Nephron (organoid): ENCODE measurements around the gene NIPSNAP2.

Source experiments
- H3K27ac Mint-ChIP-seq, 3 experiments: 2 replicates each; pipeline ENCODE4 v1.8.0; 2020; ENCODE audit warnings: mixed read lengths in 3 of 3, mild to moderate bottlenecking in 2 of 3, moderate library complexity in 1 of 3
- H3K27me3 Mint-ChIP-seq: 2 replicates; pipeline ENCODE4 v1.8.0; 2021; ENCODE audit warnings: low read depth, mild to moderate bottlenecking, moderate library complexity, mixed read lengths
- H3K36me3 Mint-ChIP-seq: 2 replicates; pipeline ENCODE4 v1.8.0; 2020; ENCODE audit warnings: low read depth, mixed read lengths
- H3K4me1 Mint-ChIP-seq: 2 replicates; pipeline ENCODE4 v1.8.0; 2020; ENCODE audit warnings: mixed read lengths
- H3K4me3 Mint-ChIP-seq, 3 experiments: 2 replicates each; pipeline ENCODE4 v1.8.0; 2020; ENCODE audit warnings: mild to moderate bottlenecking in 3 of 3, mixed read lengths in 3 of 3, moderate library complexity in 2 of 3
- H3K9me3 Mint-ChIP-seq: 2 replicates; pipeline ENCODE4 v1.8.0; 2020; ENCODE audit warnings: mixed read lengths
- CTCF ChIP-seq, 3 experiments: fragments of 200-600 bp; sonication (generic); IDR thresholded peaks; one replicate each; pipeline ENCODE4 v1.5.0; 2021; ENCODE audit warnings: antibody characterized with exemption in 3 of 3; ENCODE audit not compliant: unreplicated experiment in 3 of 3

Gene NIPSNAP2

DNA sequence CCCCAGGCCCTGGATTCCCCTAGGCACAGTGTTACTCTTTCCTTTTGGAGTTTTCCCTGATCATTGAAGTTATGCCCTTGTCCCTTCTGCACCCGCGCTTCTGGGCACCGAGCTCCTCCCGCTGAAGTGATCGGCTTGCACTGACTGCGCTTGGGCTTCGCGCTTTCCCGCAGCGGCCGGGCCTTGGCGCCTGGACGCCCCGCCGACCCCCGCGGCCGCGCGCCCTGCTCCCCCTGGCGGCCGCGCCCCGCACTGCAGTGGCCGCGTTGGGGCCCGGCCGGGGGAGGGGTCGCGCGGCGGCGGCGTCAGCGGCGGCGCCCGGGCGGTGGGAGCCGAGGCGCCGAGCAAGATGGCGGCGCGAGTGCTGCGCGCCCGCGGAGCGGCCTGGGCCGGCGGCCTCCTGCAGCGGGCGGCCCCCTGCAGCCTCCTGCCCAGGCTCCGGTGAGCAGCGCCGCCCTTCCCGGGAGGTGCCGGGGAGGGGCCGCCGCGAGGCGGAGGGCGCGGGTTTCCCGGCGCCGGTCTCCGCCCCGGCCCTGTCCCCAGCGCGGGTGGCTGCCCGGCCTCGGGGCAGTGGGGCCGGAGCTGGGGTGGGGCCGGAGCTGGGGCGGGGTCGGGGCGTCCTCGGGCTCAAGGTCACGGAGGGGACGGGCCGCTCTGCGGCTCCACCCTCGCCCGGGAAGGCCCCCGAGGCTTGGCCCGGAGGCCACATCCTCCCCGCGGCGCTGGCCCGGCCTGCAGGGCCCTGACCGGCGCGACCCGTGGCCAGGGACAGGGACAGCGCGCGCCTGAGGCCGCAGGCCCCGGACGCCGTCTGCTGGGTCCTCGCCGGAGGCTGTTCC lies at the start of gene NIPSNAP2:
NIPSNAP2 (plus strand) TSS at position 325 of the 839 bp plus-strand sequence; CDS start at position 350, 25 bp downstream.
- TF ChIP-seq CTCF (IDR thresholded peaks at IDR 0.05; ENCODE audit: unreplicated experiment in 3 of 3) = peak; percentile 45 to 51 (median 49)
- Mint-ChIP-seq H3K27me3 (peaks cover 5% of the 10 kb centered on the region), H3K27ac (peak within 1 kb of the TSS; percentile 81 to 98 (median 98)), H3K36me3 (peaks cover 26% of the 10 kb centered on the region), H3K4me1 (peaks cover 16% of the 10 kb centered on the region), H3K9me3 (no peaks in the 10 kb centered on the region), H3K4me3 (peak within 1 kb of the TSS; percentile 94 to 96 (median 96))

- no peak for TF ChIP-seq CTCF (IDR thresholded peaks at IDR 0.05; ENCODE audit: unreplicated experiment in 3 of 3)
- no peak overlapping the region for H3K27ac Mint-ChIP-seq
- H3K4me3 Mint-ChIP-seq = no peak overlapping the region
- no peaks in the 10 kb centered on the region for H3K27me3 Mint-ChIP-seq
- H3K4me1 Mint-ChIP-seq = no peaks in the 10 kb centered on the region
- H3K36me3 Mint-ChIP-seq = peaks cover 75% of the 10 kb centered on the region
- H3K9me3 Mint-ChIP-seq = peaks cover 7% of the 10 kb centered on the region
These were observed 46.6 kb upstream of the NIPSNAP2 start for GRCh38 chr7:55917771-55918170.

GRCh38 chr7:55928006-55928767 lies 36.2 kb upstream of the NIPSNAP2 start:
- H3K4me3 Mint-ChIP-seq = no peak overlapping the region
- no peak overlapping the region for H3K27ac Mint-ChIP-seq
- no peak for TF ChIP-seq CTCF (IDR thresholded peaks at IDR 0.05; ENCODE audit: unreplicated experiment in 3 of 3)
- peaks cover 10% of the 10 kb centered on the region for H3K9me3 Mint-ChIP-seq
- peaks cover 79% of the 10 kb centered on the region for H3K36me3 Mint-ChIP-seq
- H3K27me3 Mint-ChIP-seq = no peaks in the 10 kb centered on the region
- no peaks in the 10 kb centered on the region for H3K4me1 Mint-ChIP-seq

DNA sequence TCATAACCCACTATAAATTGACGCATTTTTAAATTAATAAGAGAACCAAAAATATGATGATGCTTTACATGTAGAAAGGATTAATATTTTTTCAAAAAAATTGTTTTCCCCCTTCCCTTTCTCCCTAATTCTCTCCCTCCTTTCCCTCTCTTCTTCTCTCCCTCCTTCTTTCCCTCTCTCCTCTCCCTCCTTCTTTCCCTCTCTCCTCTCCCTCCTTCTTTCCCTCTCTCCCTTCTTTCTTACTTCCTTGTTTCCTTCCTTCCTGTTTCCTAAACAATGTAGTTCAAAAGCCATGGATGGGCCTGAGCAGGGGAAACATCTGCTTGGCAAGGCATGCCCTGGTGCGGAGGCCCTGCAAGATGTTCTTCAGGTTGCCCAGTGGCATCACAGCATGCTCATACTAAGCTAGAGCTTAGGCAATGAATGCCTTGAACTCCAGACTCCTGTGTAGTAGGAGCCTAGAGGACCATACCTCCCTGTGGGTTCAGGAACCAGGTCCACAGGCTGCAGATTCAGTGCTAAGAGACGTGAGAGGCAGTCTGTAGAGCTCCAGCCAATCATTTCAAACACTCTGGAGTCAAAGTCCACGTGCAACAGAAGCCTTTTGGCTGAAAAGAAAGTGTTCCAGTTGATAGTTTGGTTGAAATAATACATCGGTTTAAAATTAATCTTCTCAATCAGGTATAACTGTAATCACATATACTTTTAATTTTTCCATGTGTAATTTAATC lies 32.8 kb upstream of the NIPSNAP2 start:
- Mint-ChIP-seq H3K9me3 (peaks cover 31% of the 10 kb centered on the region), H3K27me3 (no peaks in the 10 kb centered on the region), H3K36me3 (peaks cover 83% of the 10 kb centered on the region), H3K4me1 (no peaks in the 10 kb centered on the region), H3K27ac (no peak overlapping the region), H3K4me3 (no peak overlapping the region)
- TF ChIP-seq CTCF (IDR thresholded peaks at IDR 0.05; ENCODE audit: unreplicated experiment in 3 of 3) = no peak

- Mint-ChIP-seq H3K27me3 (no peaks in the 10 kb centered on the region), H3K4me3 (no peak overlapping the region), H3K9me3 (peaks cover 61% of the 10 kb centered on the region), H3K36me3 (peaks cover 93% of the 10 kb centered on the region), H3K4me1 (no peaks in the 10 kb centered on the region), H3K27ac (no peak overlapping the region)
- TF ChIP-seq CTCF (IDR thresholded peaks at IDR 0.05; ENCODE audit: unreplicated experiment in 3 of 3) = no peak
These were observed 24.8 kb upstream of the NIPSNAP2 start for GRCh38 chr7:55939514-55940123.
